Panc1 (cell line): Measurements from ENCODE around the gene CUX1. TPM values are rescaled to one million over a fixed set of nuclear protein-coding genes. Genes with fewer than 3 reads are reported as not detected.

Source experiments
- ATAC-seq: fragments of 200-7000 bp; cut with Tn5 transposase; 2 replicates; pipeline ENCODE4 v1.9.1; 2020; ENCODE audit warnings: mild to moderate bottlenecking, moderate library complexity
- BruUV-seq: library from RNA; stranded (reverse); fragments of 400-500 nt; replicated peaks from 2 replicates; lab custom pipeline; 2021; lab: Mats Ljungman, UMichigan
- CTCF ChIA-PET: fragments of 300-600 bp; sonication (Branson Sonifier 250); formaldehyde crosslinking; loops from one replicate; lab custom pipeline; 2022; ENCODE audit warnings: antibody characterized with exemption; lab: Charles Lee
- POLR2A ChIA-PET: fragments of 300-600 bp; sonication (Branson Sonifier 250); formaldehyde crosslinking; loops from one replicate; lab custom pipeline; 2022; ENCODE audit warnings: antibody characterized with exemption; lab: Charles Lee
- DNase-seq: peaks from one replicate; pipeline ENCODE4 v3.0.0-alpha.2; 2010; ENCODE audit warnings: low read depth, low spot score
- H3K27ac ChIP-seq: 2 replicates; pipeline ENCODE4 v1.5.1; 2011; ENCODE audit warnings: mild to moderate bottlenecking, low read length, inconsistent platforms
- H3K27me3 ChIP-seq: fragments of 200-500 bp; sonication (Bioruptor generic); 2 replicates; pipeline ENCODE4 v1.6.0; 2014; ENCODE audit warnings: low read length, inconsistent platforms; ENCODE audit not compliant: control insufficient read depth, insufficient read depth
- H3K36me3 ChIP-seq: fragments of 200-500 bp; sonication (Bioruptor generic); 2 replicates; pipeline ENCODE4 v1.5.1; 2014; ENCODE audit warnings: inconsistent platforms, mild to moderate bottlenecking, low read length, moderate library complexity; ENCODE audit not compliant: control insufficient read depth, insufficient read depth
- H3K4me1 ChIP-seq: 2 replicates; pipeline ENCODE4 v1.5.1; 2011; ENCODE audit warnings: inconsistent platforms, mild to moderate bottlenecking, low read length, moderate library complexity; ENCODE audit not compliant: control insufficient read depth, insufficient read depth
- H3K4me3 ChIP-seq, 2 experiments: 2 replicates each; pipeline ENCODE4 v1.5.1; 2011 to 2012; ENCODE audit warnings: low read depth in 2 of 2, low read length in 2 of 2, mild to moderate bottlenecking in 2 of 2, inconsistent platforms in 1 of 2, moderate library complexity in 1 of 2
- H3K9me3 ChIP-seq: fragments of 200-500 bp; sonication (Bioruptor generic); 2 replicates; pipeline ENCODE4 v1.5.1; 2014; ENCODE audit warnings: low read depth, mild to moderate bottlenecking, inconsistent platforms, low read length, moderate library complexity; ENCODE audit not compliant: control insufficient read depth, insufficient read depth
- POLR2AphosphoS5 ChIP-seq: IDR thresholded peaks from 2 replicates; pipeline ENCODE4 v1.6.1; 2012; ENCODE audit warnings: mild to moderate bottlenecking, low read depth, low read length, moderate library complexity
- SIN3A ChIP-seq: IDR thresholded peaks from 2 replicates; pipeline ENCODE4 v1.6.1; 2012; ENCODE audit warnings: low read depth, mild to moderate bottlenecking, low read length, moderate library complexity, borderline replicate concordance; ENCODE audit not compliant: insufficient read depth
- TCF7L2 ChIP-seq: IDR thresholded peaks from 2 replicates; pipeline ENCODE4 v1.6.1; 2011; ENCODE audit warnings: mild to moderate bottlenecking, low read depth, low read length, inconsistent platforms
- in situ Hi-C: cut with HindIII; loops from 2 replicates; pipeline ENCODE4 v1.10.0; 2016; ENCODE audit warnings: low sequenced_read_pairs, low pct_unique_long_range_greater_than_20kb
- intact Hi-C: fragments of 100-400 bp; cut with micrococcal nuclease; formaldehyde crosslinking; loops from one replicate; pipeline ENCODE4 v1.10.0; 2022; ENCODE audit not compliant: unreplicated experiment
- total RNA-seq: library from RNA; stranded (reverse); gene quantifications from one replicate; pipeline ENCODE4 v1.2.1, GENCODE V29; 2021; ENCODE audit not compliant: unreplicated experiment
- TF ChIP-seq, protein P1 (sequence below), 2 experiments: IDR thresholded peaks; 2 replicates each; pipeline ENCODE4 v1.6.1; 2011 to 2012; ENCODE audit warnings: low read depth in 2 of 2, control low read depth in 1 of 2, low read length in 1 of 2, mild to moderate bottlenecking in 1 of 2, moderate library complexity in 1 of 2; ENCODE audit not compliant: insufficient read depth in 1 of 2
- TF ChIP-seq, protein P2 (sequence below): fragments of 450-650 bp; IDR thresholded peaks from 2 replicates; pipeline ENCODE4 v1.5.1; 2017; ENCODE audit warnings: mild to moderate bottlenecking

The CUX1 gene
- total RNA-seq, 1 experiment from 2014 or later = 50.9 TPM

- intact Hi-C loops (no loop called here), in situ Hi-C loops (no loop called here)
- Histone ChIP-seq H3K4me1 (no peaks in the 10 kb centered on the region), H3K27me3 (no peaks in the 10 kb centered on the region), H3K36me3 (no peaks in the 10 kb centered on the region), H3K9me3 (no peaks in the 10 kb centered on the region), H3K27ac (no peak overlapping the region), H3K4me3 (no peak overlapping the region)
- ChIA-PET POLR2A (no interaction called here), CTCF (no interaction called here)
- TF ChIP-seq SIN3A = no peak
- TF ChIP-seq, protein P1, sequence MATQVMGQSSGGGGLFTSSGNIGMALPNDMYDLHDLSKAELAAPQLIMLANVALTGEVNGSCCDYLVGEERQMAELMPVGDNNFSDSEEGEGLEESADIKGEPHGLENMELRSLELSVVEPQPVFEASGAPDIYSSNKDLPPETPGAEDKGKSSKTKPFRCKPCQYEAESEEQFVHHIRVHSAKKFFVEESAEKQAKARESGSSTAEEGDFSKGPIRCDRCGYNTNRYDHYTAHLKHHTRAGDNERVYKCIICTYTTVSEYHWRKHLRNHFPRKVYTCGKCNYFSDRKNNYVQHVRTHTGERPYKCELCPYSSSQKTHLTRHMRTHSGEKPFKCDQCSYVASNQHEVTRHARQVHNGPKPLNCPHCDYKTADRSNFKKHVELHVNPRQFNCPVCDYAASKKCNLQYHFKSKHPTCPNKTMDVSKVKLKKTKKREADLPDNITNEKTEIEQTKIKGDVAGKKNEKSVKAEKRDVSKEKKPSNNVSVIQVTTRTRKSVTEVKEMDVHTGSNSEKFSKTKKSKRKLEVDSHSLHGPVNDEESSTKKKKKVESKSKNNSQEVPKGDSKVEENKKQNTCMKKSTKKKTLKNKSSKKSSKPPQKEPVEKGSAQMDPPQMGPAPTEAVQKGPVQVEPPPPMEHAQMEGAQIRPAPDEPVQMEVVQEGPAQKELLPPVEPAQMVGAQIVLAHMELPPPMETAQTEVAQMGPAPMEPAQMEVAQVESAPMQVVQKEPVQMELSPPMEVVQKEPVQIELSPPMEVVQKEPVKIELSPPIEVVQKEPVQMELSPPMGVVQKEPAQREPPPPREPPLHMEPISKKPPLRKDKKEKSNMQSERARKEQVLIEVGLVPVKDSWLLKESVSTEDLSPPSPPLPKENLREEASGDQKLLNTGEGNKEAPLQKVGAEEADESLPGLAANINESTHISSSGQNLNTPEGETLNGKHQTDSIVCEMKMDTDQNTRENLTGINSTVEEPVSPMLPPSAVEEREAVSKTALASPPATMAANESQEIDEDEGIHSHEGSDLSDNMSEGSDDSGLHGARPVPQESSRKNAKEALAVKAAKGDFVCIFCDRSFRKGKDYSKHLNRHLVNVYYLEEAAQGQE (IDR thresholded peaks at IDR 0.05; ENCODE audit: insufficient read depth in 1 of 2, low read depth in 2 of 2, low read length in 1 of 2) = no peak
- TF ChIP-seq POLR2AphosphoS5 = no peak
- TF ChIP-seq TCF7L2 = no peak
- TF ChIP-seq, protein P2, sequence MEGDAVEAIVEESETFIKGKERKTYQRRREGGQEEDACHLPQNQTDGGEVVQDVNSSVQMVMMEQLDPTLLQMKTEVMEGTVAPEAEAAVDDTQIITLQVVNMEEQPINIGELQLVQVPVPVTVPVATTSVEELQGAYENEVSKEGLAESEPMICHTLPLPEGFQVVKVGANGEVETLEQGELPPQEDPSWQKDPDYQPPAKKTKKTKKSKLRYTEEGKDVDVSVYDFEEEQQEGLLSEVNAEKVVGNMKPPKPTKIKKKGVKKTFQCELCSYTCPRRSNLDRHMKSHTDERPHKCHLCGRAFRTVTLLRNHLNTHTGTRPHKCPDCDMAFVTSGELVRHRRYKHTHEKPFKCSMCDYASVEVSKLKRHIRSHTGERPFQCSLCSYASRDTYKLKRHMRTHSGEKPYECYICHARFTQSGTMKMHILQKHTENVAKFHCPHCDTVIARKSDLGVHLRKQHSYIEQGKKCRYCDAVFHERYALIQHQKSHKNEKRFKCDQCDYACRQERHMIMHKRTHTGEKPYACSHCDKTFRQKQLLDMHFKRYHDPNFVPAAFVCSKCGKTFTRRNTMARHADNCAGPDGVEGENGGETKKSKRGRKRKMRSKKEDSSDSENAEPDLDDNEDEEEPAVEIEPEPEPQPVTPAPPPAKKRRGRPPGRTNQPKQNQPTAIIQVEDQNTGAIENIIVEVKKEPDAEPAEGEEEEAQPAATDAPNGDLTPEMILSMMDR = no peak
- BruUV-seq = no TSS peak
- DNase-seq (no peak), ATAC-seq (peak; percentile 73)
These were observed 443.4 kb downstream of the CUX1 start for GRCh38 chr7:102260856-102261255.

- intact Hi-C loops (no loop called here), in situ Hi-C loops (no loop called here)
- TF ChIP-seq POLR2AphosphoS5 = no peak
- TF ChIP-seq SIN3A = no peak
- TF ChIP-seq TCF7L2 = no peak
- no TSS peak for BruUV-seq
- ChIA-PET POLR2A (interaction anchor here (0.7 kb wide), 1 partner anchor 497 kb away, joined by 4 read pairs; no protein-coding TSS in a partner anchor), CTCF (no interaction called here)
- Histone ChIP-seq H3K9me3 (no peaks in the 10 kb centered on the region), H3K27ac (no peak overlapping the region), H3K36me3 (no peaks in the 10 kb centered on the region), H3K4me3 (no peak overlapping the region), H3K4me1 (no peaks in the 10 kb centered on the region), H3K27me3 (no peaks in the 10 kb centered on the region)
- DNase-seq (no peak), ATAC-seq (no peak)
These were observed 444.0 kb downstream of the CUX1 start for GRCh38 chr7:102261451-102261850.

DNA sequence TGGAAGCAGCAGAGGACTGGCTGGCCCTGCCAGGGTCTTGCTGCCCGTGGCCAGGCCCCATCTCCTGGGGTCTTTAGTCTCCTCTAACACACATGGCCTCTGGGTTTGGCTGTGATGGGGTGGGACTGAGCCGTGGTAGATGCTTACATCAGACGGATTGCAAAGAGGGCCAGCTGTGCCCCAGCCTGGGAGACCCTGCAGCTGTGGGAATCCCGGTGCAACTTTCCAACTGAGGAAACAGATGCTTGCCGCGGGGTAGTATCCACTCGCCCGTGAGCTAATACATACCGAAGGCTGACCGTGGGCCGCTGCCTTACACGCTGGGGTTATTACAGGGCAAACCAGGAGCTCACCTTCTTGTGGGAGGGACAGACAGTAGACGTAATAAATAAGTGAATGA lies 445.1 kb downstream of the CUX1 start:
- no peak overlapping the region for H3K4me3 ChIP-seq
- DNase-seq = no peak
- in situ Hi-C loops = no loop called here
- ATAC-seq = no peak
- TF ChIP-seq POLR2AphosphoS5 (no peak), TCF7L2 (no peak), SIN3A (no peak)
- TF ChIP-seq, protein P1 (IDR thresholded peaks at IDR 0.05; ENCODE audit: insufficient read depth in 1 of 2, low read depth in 2 of 2, low read length in 1 of 2) = no peak
- TF ChIP-seq, protein P2 = no peak
- H3K36me3 ChIP-seq = no peaks in the 10 kb centered on the region
- no peaks in the 10 kb centered on the region for H3K27me3 ChIP-seq
- H3K4me1 ChIP-seq = no peaks in the 10 kb centered on the region
- no peak overlapping the region for H3K27ac ChIP-seq
- CTCF ChIA-PET = interaction anchor here (0.7 kb wide), 1 partner anchor 17 kb away, joined by 4 read pairs; no protein-coding TSS in a partner anchor
- intact Hi-C loops = no loop called here
- no TSS peak for BruUV-seq
- no peaks in the 10 kb centered on the region for H3K9me3 ChIP-seq
- POLR2A ChIA-PET = no interaction called here
